H9 (cell line): Measurements from ENCODE around the gene SRC. TPM values are rescaled to one million over a fixed set of nuclear protein-coding genes. Genes with fewer than 3 reads are reported as not detected.
A peak's percentile ranks its signal among the peaks of the same experiment; 100 is the strongest.

ENCODE experiments used
- DNase-seq: peaks from one replicate; pipeline ENCODE4 v3.0.0-alpha.2; 2017
- H2AFZ ChIP-seq: one replicate; pipeline ENCODE4 v1.6.1; 2013; ENCODE audit warnings: mild to moderate bottlenecking, low read length, control low read depth, moderate library complexity
- H2AK5ac ChIP-seq: 2 replicates; pipeline ENCODE4 v1.6.1; 2013; ENCODE audit warnings: low read length, control low read depth, mixed read lengths; ENCODE audit not compliant: insufficient read length
- H2BK120ac ChIP-seq: one replicate; pipeline ENCODE4 v1.6.1; 2013; ENCODE audit warnings: low read depth, mild to moderate bottlenecking, low read length, control low read depth, inconsistent platforms; ENCODE audit not compliant: poor library complexity, severe bottlenecking
- H2BK12ac ChIP-seq: 2 replicates; pipeline ENCODE4 v1.6.1; 2013; ENCODE audit warnings: low read length, control low read depth, mixed read lengths, low read depth; ENCODE audit not compliant: insufficient read length
- H2BK15ac ChIP-seq: 2 replicates; pipeline ENCODE4 v1.6.1; 2013; ENCODE audit warnings: low read depth, low read length, control low read depth
- H2BK20ac ChIP-seq: one replicate; pipeline ENCODE4 v1.6.1; 2013; ENCODE audit warnings: low read depth, mild to moderate bottlenecking, low read length, control low read depth, inconsistent platforms; ENCODE audit not compliant: poor library complexity, severe bottlenecking
- H2BK5ac ChIP-seq: 2 replicates; pipeline ENCODE4 v1.6.1; 2013; ENCODE audit warnings: low read length, control low read depth, mixed read lengths; ENCODE audit not compliant: insufficient read length
- H3K14ac ChIP-seq: 2 replicates; pipeline ENCODE4 v1.6.1; 2013; ENCODE audit warnings: low read length, control low read depth; ENCODE audit not compliant: insufficient read depth
- H3K18ac ChIP-seq: 2 replicates; pipeline ENCODE4 v1.6.1; 2013; ENCODE audit warnings: low read depth, mild to moderate bottlenecking, mixed read lengths, low read length, control low read depth; ENCODE audit not compliant: insufficient read length
- H3K23ac ChIP-seq: 2 replicates; pipeline ENCODE4 v1.6.1; 2013; ENCODE audit warnings: low read length, control low read depth, mixed read lengths, low read depth; ENCODE audit not compliant: insufficient read length
- H3K23me2 ChIP-seq: 2 replicates; pipeline ENCODE4 v1.6.1; 2013; ENCODE audit warnings: low read depth, mild to moderate bottlenecking, mixed read lengths, low read length, control low read depth; ENCODE audit not compliant: insufficient read length, poor library complexity, severe bottlenecking
- H3K27ac ChIP-seq: 2 replicates; pipeline ENCODE4 v1.5.1; 2013; ENCODE audit warnings: low read length, control low read depth, mixed read lengths, low read depth; ENCODE audit not compliant: insufficient read length
- H3K27me3 ChIP-seq: 2 replicates; pipeline ENCODE4 v1.6.1; 2013; ENCODE audit warnings: low read length, control low read depth, inconsistent platforms; ENCODE audit not compliant: insufficient read depth
- H3K4ac ChIP-seq: 2 replicates; pipeline ENCODE4 v1.6.1; 2013; ENCODE audit warnings: low read depth, mild to moderate bottlenecking, control low read depth, inconsistent platforms, low read length, moderate library complexity
- H3K4me1 ChIP-seq: 2 replicates; pipeline ENCODE4 v1.6.1; 2013; ENCODE audit warnings: low read length, control low read depth, inconsistent platforms; ENCODE audit not compliant: insufficient read depth
- H3K4me2 ChIP-seq: 2 replicates; pipeline ENCODE4 v1.6.1; 2013; ENCODE audit warnings: low read length, control low read depth, mixed read lengths; ENCODE audit not compliant: insufficient read length, insufficient read depth
- H3K56ac ChIP-seq: 2 replicates; pipeline ENCODE4 v1.6.1; 2013; ENCODE audit warnings: low read depth, mild to moderate bottlenecking, mixed read lengths, low read length, control low read depth; ENCODE audit not compliant: insufficient read length
- H3K79me1 ChIP-seq: 2 replicates; pipeline ENCODE4 v1.6.1; 2013; ENCODE audit warnings: low read depth, mild to moderate bottlenecking, moderate library complexity, low read length, control low read depth, inconsistent platforms; ENCODE audit not compliant: insufficient read depth, poor library complexity, severe bottlenecking
- H3K79me2 ChIP-seq: 2 replicates; pipeline ENCODE4 v1.6.1; 2013; ENCODE audit warnings: low read length, control low read depth, inconsistent platforms; ENCODE audit not compliant: insufficient read depth
- H3K9ac ChIP-seq: 2 replicates; pipeline ENCODE4 v1.6.1; 2013; ENCODE audit warnings: low read length, control low read depth, mixed read lengths; ENCODE audit not compliant: insufficient read length; ENCODE audit errors: extremely low read depth
- H3K9me3 ChIP-seq: one replicate; pipeline ENCODE4 v1.6.1; 2013; ENCODE audit warnings: low read depth, low read length, inconsistent platforms; ENCODE audit not compliant: control insufficient read depth
- H3T11ph ChIP-seq: one replicate; pipeline ENCODE4 v1.6.1; 2013; ENCODE audit warnings: mild to moderate bottlenecking, low read length, control low read depth, inconsistent platforms
- H4K20me1 ChIP-seq: one replicate; pipeline ENCODE4 v1.6.1; 2013; ENCODE audit not compliant: control insufficient read depth, insufficient read length, insufficient read depth
- H4K5ac ChIP-seq: 2 replicates; pipeline ENCODE4 v1.6.1; 2013; ENCODE audit warnings: low read depth, mild to moderate bottlenecking, mixed read lengths, low read length, control low read depth; ENCODE audit not compliant: insufficient read length
- H4K8ac ChIP-seq: replicated peaks from 2 replicates; pipeline ENCODE4 v1.6.1; 2013; ENCODE audit warnings: low read length, control low read depth, mixed read lengths, low read depth; ENCODE audit not compliant: insufficient read length
- H4K91ac ChIP-seq: 2 replicates; pipeline ENCODE4 v1.6.1; 2013; ENCODE audit warnings: low read depth, mild to moderate bottlenecking, moderate library complexity, mixed read lengths, low read length, control low read depth; ENCODE audit not compliant: insufficient read length
- H3K27ac Mint-ChIP-seq, 3 experiments: 2 replicates in 2 of 3; 3 replicates in 1 of 3; pipeline ENCODE4 v1.8.0; 2020 to 2021; ENCODE audit warnings: mixed read lengths in 3 of 3, mild to moderate bottlenecking in 1 of 3, moderate library complexity in 1 of 3
- H3K27me3 Mint-ChIP-seq: 2 replicates; pipeline ENCODE4 v1.8.0; 2021; ENCODE audit warnings: low read depth, mild to moderate bottlenecking, moderate library complexity, mixed read lengths
- H3K36me3 Mint-ChIP-seq, 3 experiments: 2 replicates in 2 of 3; 3 replicates in 1 of 3; pipeline ENCODE4 v1.8.0; 2020 to 2021; ENCODE audit warnings: low read depth in 3 of 3, mixed read lengths in 3 of 3; ENCODE audit not compliant: insufficient read depth in 1 of 3
- H3K4me1 Mint-ChIP-seq, 2 experiments: 2 replicates each; pipeline ENCODE4 v1.8.0; 2020; ENCODE audit warnings: mixed read lengths in 2 of 2
- H3K4me3 Mint-ChIP-seq, 2 experiments: 2 replicates in 1 of 2; 3 replicates in 1 of 2; pipeline ENCODE4 v1.8.0; 2020 to 2021; ENCODE audit warnings: mild to moderate bottlenecking in 2 of 2, mixed read lengths in 2 of 2, moderate library complexity in 1 of 2
- H3K9me3 Mint-ChIP-seq, 2 experiments: 2 replicates in 1 of 2; 3 replicates in 1 of 2; pipeline ENCODE4 v1.8.0; 2020; ENCODE audit warnings: mild to moderate bottlenecking in 2 of 2, mixed read lengths in 2 of 2, moderate library complexity in 1 of 2
- CTCF ChIP-seq: fragments of 200-600 bp; sonication (generic); conservative IDR thresholded peaks from 3 replicates; pipeline ENCODE4 v1.8.0; 2021; ENCODE audit warnings: antibody characterized with exemption, mild to moderate bottlenecking
- WGBS: extraction: QIAGEN DNeasy Blood & Tissue Kit; methylation state at CpG from one replicate; pipeline ENCODE4 v1.1.7; 2013; ENCODE audit warnings: missing lambda C conversion rate, low lambda C conversion rate, mixed read lengths; ENCODE audit not compliant: insufficient read length; ENCODE audit errors: extremely low coverage; 5-methylcytosine and 5-hydroxymethylcytosine counted together
- total RNA-seq: library from RNA; stranded (reverse); gene quantifications from 2 replicates; pipeline ENCODE4 v1.2.1, GENCODE V29; 2021

Gene SRC
- total RNA-seq, 1 experiment from 2014 or later = 44.5 TPM

- H2BK20ac ChIP-seq = no peak overlapping the region
- Mint-ChIP-seq H3K36me3 (peaks cover 17 to 58% (median 38%) of the 10 kb centered on the region in 3 experiments), H3K27me3 (no peaks in the 10 kb centered on the region), H3K27ac (peak overlapping the region in 1 of 3 experiments; percentile 29; a peak in 1 of 7 replicates), H3K9me3 (no peaks in the 10 kb centered on the region), H3K4me3 (no peak overlapping the region), H3K4me1 (peaks cover 10 to 15% of the 10 kb centered on the region in 2 experiments)
- TF ChIP-seq CTCF = no peak
- H2BK5ac ChIP-seq = no peak overlapping the region
- H3K4me2 ChIP-seq = no peak overlapping the region
- H3K4ac ChIP-seq = no peak overlapping the region
- H3K4me1 ChIP-seq = no peaks in the 10 kb centered on the region
- H2BK120ac ChIP-seq = no peak overlapping the region
- H2BK15ac ChIP-seq = no peak overlapping the region
- H4K5ac ChIP-seq = no peak overlapping the region
- H3K79me1 ChIP-seq = no peaks in the 10 kb centered on the region
- no peak overlapping the region for H3K18ac ChIP-seq
- H3K23ac ChIP-seq = no peak overlapping the region
- H2AK5ac ChIP-seq = no peak overlapping the region
- no CpG with 5 or more reads among the region's 2 CpGs for WGBS
- DNase-seq = no peak
- no peaks in the 10 kb centered on the region for H3K9me3 ChIP-seq
- no peak overlapping the region for H3K14ac ChIP-seq
- no peak overlapping the region for H4K91ac ChIP-seq
- no peak overlapping the region for H2BK12ac ChIP-seq
- H3T11ph ChIP-seq = no peak overlapping the region
- no peak overlapping the region for H4K8ac ChIP-seq
- H3K27ac ChIP-seq = no peak overlapping the region
- H4K20me1 ChIP-seq = no peaks in the 10 kb centered on the region
- no peak overlapping the region for H2AFZ ChIP-seq
- no peaks in the 10 kb centered on the region for H3K79me2 ChIP-seq
- no peak overlapping the region for H3K56ac ChIP-seq
- H3K27me3 ChIP-seq = no peaks in the 10 kb centered on the region
- no peaks in the 10 kb centered on the region for H3K23me2 ChIP-seq
- H3K9ac ChIP-seq = no peak overlapping the region
Observed at GRCh38 chr20:37302981-37303380, 43.0 kb upstream of the SRC start.
